Fibroblast of lung (primary cell): ENCODE data around the gene CNNM1. TPM values are rescaled to one million over a fixed set of nuclear protein-coding genes. Genes with fewer than 3 reads are reported as not detected.

Experiments used
- DNase-seq, 2 donors: peaks; one replicate each; pipeline versions ENCODE4 v3.0.0 to v3.0.0-alpha.2; 2010; ENCODE audit warnings: low read depth in 2 of 2
- H2AFZ ChIP-seq: 2 replicates; pipeline ENCODE4 v1.5.1; 2012; ENCODE audit warnings: low read length, control low read depth, inconsistent platforms
- H3K27ac ChIP-seq: 2 replicates; pipeline ENCODE4 v1.5.1; 2011; ENCODE audit warnings: low read length, control low read depth; ENCODE audit not compliant: insufficient read depth
- H3K27me3 ChIP-seq: 2 replicates; pipeline ENCODE4 v1.5.1; 2011; ENCODE audit warnings: mild to moderate bottlenecking, low read length; ENCODE audit not compliant: control insufficient read depth, insufficient read depth
- H3K36me3 ChIP-seq: 2 replicates; pipeline ENCODE4 v1.5.1; 2011; ENCODE audit warnings: low read length; ENCODE audit not compliant: control insufficient read depth, insufficient read depth
- H3K4me1 ChIP-seq: 2 replicates; pipeline ENCODE4 v1.5.1; 2011; ENCODE audit warnings: low read length; ENCODE audit not compliant: control insufficient read depth, insufficient read depth; ENCODE audit errors: extremely low read depth
- H3K4me2 ChIP-seq: 2 replicates; pipeline ENCODE4 v1.5.1; 2011; ENCODE audit warnings: low read length, control low read depth; ENCODE audit not compliant: insufficient read depth; ENCODE audit errors: extremely low read depth
- H3K4me3 ChIP-seq, 4 experiments: fragments of 200-600 bp in 1 of 4; sonication (generic) in 1 of 4; replicated peaks in 1 of 4; 2 replicates each; pipeline ENCODE4 v1.5.1; 2011 to 2016; ENCODE audit warnings: low read length in 4 of 4, low read depth in 3 of 4, mild to moderate bottlenecking in 3 of 4, control low read depth in 2 of 4, inconsistent platforms in 1 of 4, mixed read lengths in 1 of 4; ENCODE audit not compliant: insufficient read depth in 1 of 4; ENCODE audit errors: control extremely low read depth in 1 of 4
- H3K79me2 ChIP-seq: 2 replicates; pipeline ENCODE4 v1.5.1; 2012; ENCODE audit warnings: mild to moderate bottlenecking, low read length, inconsistent platforms; ENCODE audit not compliant: control insufficient read depth, insufficient read depth
- H3K9ac ChIP-seq: 2 replicates; pipeline ENCODE4 v1.5.1; 2011; ENCODE audit warnings: mild to moderate bottlenecking, low read length, control low read depth; ENCODE audit not compliant: insufficient read depth
- H3K9me3 ChIP-seq: 2 replicates; pipeline ENCODE4 v1.5.1; 2012; ENCODE audit warnings: low read depth, low read length; ENCODE audit not compliant: control insufficient read depth, insufficient read depth
- H4K20me1 ChIP-seq: 2 replicates; pipeline ENCODE4 v1.5.1; 2011; ENCODE audit warnings: low read length; ENCODE audit not compliant: control insufficient read depth, insufficient read depth; ENCODE audit errors: extremely low read depth
- EZH2 ChIP-seq: IDR thresholded peaks from 2 replicates; pipeline ENCODE4 v1.5.1; 2012; ENCODE audit warnings: low read length, control low read depth, mild to moderate bottlenecking; ENCODE audit errors: missing control alignments
- polyA plus RNA-seq, 2 donors: library from polyadenylated mRNA; depleted of rRNA in 1 of 2; stranded (reverse) in 1 of 2; unstranded in 1 of 2; fragments of >200 nt; gene quantifications; 2 replicates each; pipeline ENCODE4 v1.2.1, GENCODE V29; 2011 to 2012; ENCODE audit warnings: missing spikeins in 1 of 2
- total RNA-seq: library from RNA; depleted of rRNA; stranded (reverse); fragments of >200 nt; gene quantifications from 2 replicates; pipeline ENCODE4 v1.2.1, GENCODE V29; 2014
- TF ChIP-seq, protein P1 (sequence below), 2 donors: IDR thresholded peaks in 1 of 2; conservative IDR thresholded peaks in 1 of 2; 1 replicate in 1 of 2; 2 replicates in 1 of 2; pipeline ENCODE4 v1.5.1; 2011 to 2012; ENCODE audit warnings: low read length in 2 of 2, control low read depth in 1 of 2, inconsistent platforms in 1 of 2, low read depth in 1 of 2, mild to moderate bottlenecking in 1 of 2

CNNM1 gene
- total and polyA plus RNA-seq, 2 donors (not counting 1 experiment from before 2014, with no cell fraction given): 0.20 to 0.66 TPM

DNA sequence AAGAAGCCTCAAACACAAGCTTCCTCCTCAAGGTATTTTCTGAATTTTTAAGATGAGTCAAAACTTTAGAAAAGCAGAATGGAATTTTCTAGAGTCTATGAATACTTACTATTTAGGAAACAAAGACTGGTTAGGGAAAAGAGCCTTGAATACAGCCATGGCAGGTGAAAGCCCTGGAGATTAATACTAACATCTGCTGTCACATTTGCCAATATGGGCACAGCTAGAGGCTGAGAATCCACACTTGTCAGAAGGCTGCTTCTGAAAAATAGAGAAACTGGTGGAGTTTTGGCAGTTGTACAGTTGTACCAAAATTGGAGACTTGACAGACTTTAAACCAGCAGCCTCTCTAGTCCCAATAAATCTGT lies 24.3 kb upstream of the CNNM1 start:
- Histone ChIP-seq H3K4me3 (no peak overlapping the region), H4K20me1 (no peaks in the 10 kb centered on the region), H3K27ac (no peak overlapping the region), H3K9me3 (no peaks in the 10 kb centered on the region), H2AFZ (no peak overlapping the region), H3K79me2 (no peaks in the 10 kb centered on the region), H3K4me2 (no peak overlapping the region), H3K36me3 (no peaks in the 10 kb centered on the region), H3K4me1 (no peaks in the 10 kb centered on the region), H3K27me3 (no peaks in the 10 kb centered on the region), H3K9ac (no peak overlapping the region)
- TF ChIP-seq, protein P1, sequence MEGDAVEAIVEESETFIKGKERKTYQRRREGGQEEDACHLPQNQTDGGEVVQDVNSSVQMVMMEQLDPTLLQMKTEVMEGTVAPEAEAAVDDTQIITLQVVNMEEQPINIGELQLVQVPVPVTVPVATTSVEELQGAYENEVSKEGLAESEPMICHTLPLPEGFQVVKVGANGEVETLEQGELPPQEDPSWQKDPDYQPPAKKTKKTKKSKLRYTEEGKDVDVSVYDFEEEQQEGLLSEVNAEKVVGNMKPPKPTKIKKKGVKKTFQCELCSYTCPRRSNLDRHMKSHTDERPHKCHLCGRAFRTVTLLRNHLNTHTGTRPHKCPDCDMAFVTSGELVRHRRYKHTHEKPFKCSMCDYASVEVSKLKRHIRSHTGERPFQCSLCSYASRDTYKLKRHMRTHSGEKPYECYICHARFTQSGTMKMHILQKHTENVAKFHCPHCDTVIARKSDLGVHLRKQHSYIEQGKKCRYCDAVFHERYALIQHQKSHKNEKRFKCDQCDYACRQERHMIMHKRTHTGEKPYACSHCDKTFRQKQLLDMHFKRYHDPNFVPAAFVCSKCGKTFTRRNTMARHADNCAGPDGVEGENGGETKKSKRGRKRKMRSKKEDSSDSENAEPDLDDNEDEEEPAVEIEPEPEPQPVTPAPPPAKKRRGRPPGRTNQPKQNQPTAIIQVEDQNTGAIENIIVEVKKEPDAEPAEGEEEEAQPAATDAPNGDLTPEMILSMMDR (conservative IDR thresholded peaks at IDR 0.05 in 1 of 2, IDR thresholded peaks at IDR 0.05 in 1 of 2; ENCODE audit: low read depth in 1 of 2, low read length in 2 of 2): no peak
- TF ChIP-seq EZH2: no peak
- DNase-seq: no peak

DNA sequence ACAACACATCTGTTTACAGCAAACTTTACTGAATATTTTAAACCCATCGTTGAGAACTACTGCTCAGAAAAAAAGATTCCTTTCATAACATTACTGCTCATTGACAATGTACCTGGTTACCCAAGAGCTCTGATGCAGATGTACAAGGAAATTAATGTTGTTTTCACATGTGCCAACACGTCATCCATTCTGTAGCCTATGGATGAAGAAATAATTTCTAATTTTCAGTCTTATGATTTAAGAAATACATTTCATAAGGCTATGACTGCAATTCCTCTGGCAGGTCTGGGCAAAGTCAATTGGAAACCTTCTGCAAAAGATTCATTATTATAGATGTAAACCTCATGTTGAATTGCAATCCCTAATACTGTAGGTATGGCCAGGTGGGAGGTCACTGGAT lies 16.7 kb upstream of the CNNM1 start:
- Histone ChIP-seq H3K4me2 (no peak overlapping the region), H3K4me1 (no peaks in the 10 kb centered on the region), H4K20me1 (no peaks in the 10 kb centered on the region), H2AFZ (no peak overlapping the region), H3K27ac (no peak overlapping the region), H3K27me3 (no peaks in the 10 kb centered on the region), H3K36me3 (no peaks in the 10 kb centered on the region), H3K9ac (no peak overlapping the region), H3K9me3 (no peaks in the 10 kb centered on the region), H3K79me2 (no peaks in the 10 kb centered on the region), H3K4me3 (no peak overlapping the region)
- TF ChIP-seq, protein P1 (conservative IDR thresholded peaks at IDR 0.05 in 1 of 2, IDR thresholded peaks at IDR 0.05 in 1 of 2; ENCODE audit: low read depth in 1 of 2, low read length in 2 of 2): no peak
- TF ChIP-seq EZH2: no peak
- no peak for DNase-seq

DNA sequence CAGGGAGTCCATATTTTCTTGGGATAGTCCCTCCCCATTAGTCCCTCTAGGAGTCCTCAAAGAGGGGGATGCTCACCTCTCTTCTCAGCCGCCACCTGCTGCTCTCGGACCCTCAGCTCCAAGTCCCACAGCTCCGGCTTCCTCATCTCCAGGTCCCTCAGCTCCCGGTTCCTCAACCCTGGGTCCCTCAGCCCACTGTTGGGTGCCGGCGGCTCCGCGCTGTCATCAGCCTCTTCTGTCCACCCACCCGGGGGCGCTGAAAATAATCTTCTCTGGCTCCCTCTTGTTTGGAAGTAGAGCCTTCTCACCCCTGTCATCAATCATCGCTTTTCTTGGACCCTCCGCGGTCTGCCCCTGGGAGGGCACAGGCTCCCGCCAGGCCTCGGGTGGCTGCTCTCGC lies 13.3 kb upstream of the CNNM1 start:
- Histone ChIP-seq H3K4me2 (no peak overlapping the region), H3K27me3 (peaks cover 2% of the 10 kb centered on the region), H4K20me1 (no peaks in the 10 kb centered on the region), H3K27ac (no peak overlapping the region), H3K4me1 (no peaks in the 10 kb centered on the region), H3K9ac (no peak overlapping the region), H3K4me3 (no peak overlapping the region), H3K79me2 (no peaks in the 10 kb centered on the region), H2AFZ (no peak overlapping the region), H3K36me3 (no peaks in the 10 kb centered on the region), H3K9me3 (no peaks in the 10 kb centered on the region)
- no peak for TF ChIP-seq EZH2
- DNase-seq: no peak
